ENCODE measurements around the gene C1orf167. TPM values are rescaled to one million over a fixed set of nuclear protein-coding genes. Genes with fewer than 3 reads are reported as not detected.
A peak's percentile ranks its signal among the peaks of the same experiment; 100 is the strongest.

Gene C1orf167
- total RNA-seq, 1 experiment from 2014 or later: not detected

GRCh38 chr1:11787251-11787803 lies 25.3 kb downstream of the C1orf167 start:
- Histone ChIP-seq H3K9me2 (replicated peaks; ENCODE audit: low read length) (no peaks in the 10 kb centered on the region), H3K4me1 (ENCODE audit: insufficient read depth, low read length) (peaks cover 24% of the 10 kb centered on the region), H3K27ac (ENCODE audit: low read length) (no peak overlapping the region), H3F3A (ENCODE audit: low read length, unreplicated experiment) (no peaks in the 10 kb centered on the region), H3K4me3 (ENCODE audit: low read length) (no peak overlapping the region), H3K4me2 (ENCODE audit: low read length) (0 out of 2 replicates have a peak overlapping the region, but pooled peaks have one; percentile 8), H3K79me2 (ENCODE audit: low read length) (no peaks in the 10 kb centered on the region), H2AFZ (ENCODE audit: low read length) (no peak overlapping the region), H3K9ac (ENCODE audit: low read length) (no peak overlapping the region), H3K36me3 (ENCODE audit: low read depth, low read length) (no peaks in the 10 kb centered on the region), H3K27me3 (ENCODE audit: low read length) (no peaks in the 10 kb centered on the region), H4K20me1 (ENCODE audit: low read length) (no peaks in the 10 kb centered on the region), H3K9me3 (ENCODE audit: low read length) (no peaks in the 10 kb centered on the region)
- intact Hi-C loops (cut with micrococcal nuclease): loop anchor here (1.0 kb wide), 1 partner anchor 18 kb away; the partner anchor contains the start of gene MTHFR
- DNase-seq (peak; percentile 45), ATAC-seq (peak; percentile 41)
- POLR2A ChIA-PET (ENCODE audit: unreplicated experiment): interaction anchor here (0.6 to 0.9 kb wide), 2 partner anchors 19 to 121 kb away, joined by 4 to 5 read pairs; no protein-coding TSS in a partner anchor
- BruUV-seq (replicated peaks): no TSS peak
- TF ChIP-seq EZH2 (IDR thresholded peaks at IDR 0.05; ENCODE audit: low read length, unreplicated experiment): no peak
- TF ChIP-seq EZH2phosphoT487 (IDR thresholded peaks at IDR 0.05; ENCODE audit: borderline replicate concordance, low read length): no peak
- TF ChIP-seq CTCF (conservative IDR thresholded peaks at IDR 0.05; ENCODE audit: low read depth, low read length): no peak
- CTCF ChIA-PET: no interaction called here

GRCh38 chr1:11787804-11788436 lies 25.9 kb downstream of the C1orf167 start:
- H3K9ac ChIP-seq (ENCODE audit: low read length): no peak overlapping the region
- no peaks in the 10 kb centered on the region for H3K27me3 ChIP-seq (ENCODE audit: low read length)
- ChIA-PET CTCF (no interaction called here), POLR2A (ENCODE audit: unreplicated experiment) (interaction anchor here (0.6 to 0.9 kb wide), 2 partner anchors 19 to 120 kb away, joined by 4 to 5 read pairs; no protein-coding TSS in a partner anchor)
- no peak overlapping the region for H3K27ac ChIP-seq (ENCODE audit: low read length)
- H3K4me3 ChIP-seq (ENCODE audit: low read length): no peak overlapping the region
- DNase-seq (no peak), ATAC-seq (no peak)
- 0 out of 2 replicates have a peak overlapping the region, but pooled peaks have one; percentile 8 for H3K4me2 ChIP-seq (ENCODE audit: low read length)
- no peaks in the 10 kb centered on the region for H3K79me2 ChIP-seq (ENCODE audit: low read length)
- H3F3A ChIP-seq (ENCODE audit: low read length, unreplicated experiment): no peaks in the 10 kb centered on the region
- H3K36me3 ChIP-seq (ENCODE audit: low read depth, low read length): no peaks in the 10 kb centered on the region
- H3K9me3 ChIP-seq (ENCODE audit: low read length): no peaks in the 10 kb centered on the region
- intact Hi-C loops (cut with micrococcal nuclease): loop anchor here (1.0 kb wide), 1 partner anchor 17 kb away; the partner anchor contains the start of gene MTHFR
- no peaks in the 10 kb centered on the region for H3K9me2 ChIP-seq (replicated peaks; ENCODE audit: low read length)
- TF ChIP-seq CTCF (conservative IDR thresholded peaks at IDR 0.05; ENCODE audit: low read depth, low read length) (no peak), EZH2phosphoT487 (IDR thresholded peaks at IDR 0.05; ENCODE audit: borderline replicate concordance, low read length) (no peak), EZH2 (IDR thresholded peaks at IDR 0.05; ENCODE audit: low read length, unreplicated experiment) (no peak)
- no peaks in the 10 kb centered on the region for H4K20me1 ChIP-seq (ENCODE audit: low read length)
- peaks cover 28% of the 10 kb centered on the region for H3K4me1 ChIP-seq (ENCODE audit: insufficient read depth, low read length)
- BruUV-seq (replicated peaks): no TSS peak
- H2AFZ ChIP-seq (ENCODE audit: low read length): no peak overlapping the region

DNA sequence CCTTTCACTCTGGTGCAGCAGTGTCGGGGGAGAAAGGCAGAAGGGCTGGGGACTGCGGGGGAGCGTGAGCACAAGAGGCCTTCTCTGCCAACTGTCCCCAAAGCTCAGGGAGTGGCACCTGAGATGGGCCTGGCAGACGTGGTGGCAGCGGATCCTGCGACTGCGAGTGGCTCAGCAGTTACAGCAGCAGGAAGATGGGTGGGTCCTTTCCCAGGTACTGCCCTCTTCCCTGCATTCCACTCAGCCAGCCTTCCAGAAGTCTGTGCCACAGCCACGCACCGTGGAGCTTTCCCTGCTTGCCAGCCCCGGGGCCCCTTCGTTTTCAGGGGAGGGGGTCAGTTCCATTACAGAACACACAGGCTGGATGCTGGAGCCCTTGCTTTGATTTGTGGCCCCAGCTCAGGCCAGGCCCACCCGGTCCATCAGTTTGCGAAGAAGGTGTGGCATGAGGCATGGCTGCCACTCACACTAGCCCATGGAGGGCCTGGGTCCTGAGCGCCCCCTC lies 26.6 kb downstream of the C1orf167 start:
- ChIA-PET POLR2A (ENCODE audit: unreplicated experiment) (no interaction called here), CTCF (no interaction called here)
- Histone ChIP-seq H3K9ac (ENCODE audit: low read length) (no peak overlapping the region), H2AFZ (ENCODE audit: low read length) (no peak overlapping the region), H3K27ac (ENCODE audit: low read length) (no peak overlapping the region), H3F3A (ENCODE audit: low read length, unreplicated experiment) (no peaks in the 10 kb centered on the region), H3K27me3 (ENCODE audit: low read length) (no peaks in the 10 kb centered on the region), H3K79me2 (ENCODE audit: low read length) (no peaks in the 10 kb centered on the region), H3K36me3 (ENCODE audit: low read depth, low read length) (no peaks in the 10 kb centered on the region), H3K4me2 (ENCODE audit: low read length) (no peak overlapping the region), H3K9me2 (replicated peaks; ENCODE audit: low read length) (no peaks in the 10 kb centered on the region), H3K9me3 (ENCODE audit: low read length) (no peaks in the 10 kb centered on the region), H3K4me3 (ENCODE audit: low read length) (no peak overlapping the region), H3K4me1 (ENCODE audit: insufficient read depth, low read length) (peaks cover 28% of the 10 kb centered on the region), H4K20me1 (ENCODE audit: low read length) (no peaks in the 10 kb centered on the region)
- DNase-seq: no peak
- ATAC-seq: no peak
- no TSS peak for BruUV-seq (replicated peaks)
- intact Hi-C loops (cut with micrococcal nuclease): no loop called here
- TF ChIP-seq EZH2 (IDR thresholded peaks at IDR 0.05; ENCODE audit: low read length, unreplicated experiment) (no peak), CTCF (conservative IDR thresholded peaks at IDR 0.05; ENCODE audit: low read depth, low read length) (no peak), EZH2phosphoT487 (IDR thresholded peaks at IDR 0.05; ENCODE audit: borderline replicate concordance, low read length) (no peak)

Data from PC-3 (cell line).